Activated B cell treated with CpG ODN at 0.5 μM for 24 hours (primary cell): ENCODE data around the gene FHL5. TPM values are rescaled to one million over a fixed set of nuclear protein-coding genes. Genes with fewer than 3 reads are reported as not detected.

Experiments used
- ATAC-seq: fragments of 200-7000 bp; cut with Tn5 transposase; one replicate; pipeline ENCODE4 v1.10.0; 2021; ENCODE audit warnings: low read depth, mild to moderate bottlenecking, moderate library complexity
- CTCF ChIA-PET: fragments of 350-600 bp; sonication (Branson Sonifier 250); formaldehyde crosslinking; loops from one replicate; lab custom pipeline; 2021; ENCODE audit warnings: antibody characterized with exemption; lab: Charles Lee
- POLR2A ChIA-PET: fragments of 350-600 bp; sonication (Branson Sonifier 250); formaldehyde crosslinking; loops from one replicate; lab custom pipeline; 2021; ENCODE audit warnings: antibody characterized with exemption; lab: Charles Lee
- DNase-seq: peaks from one replicate; pipeline ENCODE4 v3.0.0; 2022
- H3K27ac Mint-ChIP-seq: one replicate; pipeline ENCODE4 v1.8.0; 2020; ENCODE audit warnings: mixed read lengths
- H3K27me3 Mint-ChIP-seq: one replicate; pipeline ENCODE4 v1.8.0; 2021; ENCODE audit warnings: mixed read lengths
- H3K36me3 Mint-ChIP-seq: one replicate; pipeline ENCODE4 v1.8.0; 2021; ENCODE audit warnings: low read depth, mixed read lengths
- H3K4me1 Mint-ChIP-seq: one replicate; pipeline ENCODE4 v1.8.0; 2021; ENCODE audit warnings: mixed read lengths
- H3K4me3 Mint-ChIP-seq: one replicate; pipeline ENCODE4 v1.8.0; 2020; ENCODE audit warnings: mild to moderate bottlenecking, mixed read lengths
- H3K9me3 Mint-ChIP-seq: one replicate; pipeline ENCODE4 v1.8.0; 2020; ENCODE audit warnings: mixed read lengths
- CTCF ChIP-seq: fragments of 200-600 bp; IDR thresholded peaks from one replicate; pipeline ENCODE4 v1.8.0; 2022; ENCODE audit warnings: antibody characterized with exemption, mild to moderate bottlenecking
- intact Hi-C: fragments of 100-400 bp; cut with micrococcal nuclease; formaldehyde crosslinking; loops from one replicate; pipeline ENCODE4 v1.15.1; 2024
- total RNA-seq: library from RNA; stranded (reverse); gene quantifications from 2 replicates; pipeline ENCODE4 v1.2.3, GENCODE V29; 2022

FHL5 gene
- total RNA-seq, 1 donor from 2014 or later, result not detected

GRCh38 chr6:96645106-96645505, 82.2 kb downstream of the FHL5 start:
- Mint-ChIP-seq H3K27ac (no peak overlapping the region), H3K36me3 (no peaks in the 10 kb centered on the region), H3K27me3 (peaks cover 8% of the 10 kb centered on the region), H3K9me3 (no peaks in the 10 kb centered on the region), H3K4me1 (no peaks in the 10 kb centered on the region), H3K4me3 (no peak overlapping the region)
- ChIA-PET CTCF (no interaction called here), POLR2A (no interaction called here)
- no peak for TF ChIP-seq CTCF
- intact Hi-C loops, result no loop called here
- DNase-seq, result no peak
- ATAC-seq, result no peak

GRCh38 chr6:96649926-96650325, 87.0 kb downstream of the FHL5 start:
- H3K4me3 Mint-ChIP-seq, result no peak overlapping the region
- ChIA-PET POLR2A (no interaction called here), CTCF (no interaction called here)
- no peak for DNase-seq
- no peak for ATAC-seq
- H3K9me3 Mint-ChIP-seq, result no peaks in the 10 kb centered on the region
- no peak for TF ChIP-seq CTCF
- intact Hi-C loops, result no loop called here
- H3K36me3 Mint-ChIP-seq, result no peaks in the 10 kb centered on the region
- H3K27me3 Mint-ChIP-seq, result peaks cover 9% of the 10 kb centered on the region
- H3K27ac Mint-ChIP-seq, result no peak overlapping the region
- peaks cover 4% of the 10 kb centered on the region for H3K4me1 Mint-ChIP-seq

- Mint-ChIP-seq H3K27me3 (peaks cover 7% of the 10 kb centered on the region), H3K4me1 (peaks cover 4% of the 10 kb centered on the region), H3K4me3 (no peak overlapping the region), H3K9me3 (no peaks in the 10 kb centered on the region), H3K36me3 (no peaks in the 10 kb centered on the region), H3K27ac (no peak overlapping the region)
- intact Hi-C loops, result no loop called here
- TF ChIP-seq CTCF, result no peak
- ATAC-seq (no peak), DNase-seq (no peak)
- ChIA-PET POLR2A (no interaction called here), CTCF (no interaction called here)
These were observed 88.9 kb downstream of the FHL5 start for GRCh38 chr6:96651816-96652215.

GRCh38 chr6:96652552-96652951, 89.6 kb downstream of the FHL5 start:
- DNase-seq (no peak), ATAC-seq (no peak)
- Mint-ChIP-seq H3K4me3 (no peak overlapping the region), H3K4me1 (peaks cover 4% of the 10 kb centered on the region), H3K36me3 (no peaks in the 10 kb centered on the region), H3K9me3 (no peaks in the 10 kb centered on the region), H3K27ac (no peak overlapping the region), H3K27me3 (peaks cover 7% of the 10 kb centered on the region)
- CTCF ChIA-PET, result no interaction called here
- TF ChIP-seq CTCF, result no peak
- POLR2A ChIA-PET, result no interaction called here
- intact Hi-C loops, result no loop called here

GRCh38 chr6:96653181-96653580, 90.3 kb downstream of the FHL5 start:
- TF ChIP-seq CTCF, result no peak
- H3K4me1 Mint-ChIP-seq, result peaks cover 4% of the 10 kb centered on the region
- no peaks in the 10 kb centered on the region for H3K36me3 Mint-ChIP-seq
- no peaks in the 10 kb centered on the region for H3K9me3 Mint-ChIP-seq
- peaks cover 7% of the 10 kb centered on the region for H3K27me3 Mint-ChIP-seq
- ATAC-seq (no peak), DNase-seq (no peak)
- H3K4me3 Mint-ChIP-seq, result no peak overlapping the region
- intact Hi-C loops, result no loop called here
- CTCF ChIA-PET, result no interaction called here
- POLR2A ChIA-PET, result no interaction called here
- H3K27ac Mint-ChIP-seq, result no peak overlapping the region
